HG02970 (cell line): ENCODE data around the gene GINS2.

ENCODE experiments used
- ATAC-seq: cut with Tn5 transposase; IDR thresholded peaks from one replicate; pipeline ENCODE4 v1.9.1; 2021; ENCODE audit warnings: mild to moderate bottlenecking, moderate library complexity, moderate number of reproducible peaks; ENCODE audit not compliant: unreplicated experiment, low FRiP score

The GINS2 gene

GRCh38 chr16:85657267-85657650, 31.5 kb downstream of the GINS2 start:
- ATAC-seq: no peak

GRCh38 chr16:85656351-85657266, 32.1 kb downstream of the GINS2 start:
- ATAC-seq: no peak

GRCh38 chr16:85655216-85656129, 33.3 kb downstream of the GINS2 start:
- no peak for ATAC-seq

- no peak for ATAC-seq
Observed at GRCh38 chr16:85654251-85655095, 34.3 kb downstream of the GINS2 start.

GRCh38 chr16:85653290-85653891, 35.4 kb downstream of the GINS2 start:
- ATAC-seq: no peak

- no peak for ATAC-seq
Observed at GRCh38 chr16:85652431-85653221, 36.1 kb downstream of the GINS2 start.

GRCh38 chr16:85651629-85652430, 36.9 kb downstream of the GINS2 start:
- no peak for ATAC-seq

GRCh38 chr16:85650844-85651628, 37.7 kb downstream of the GINS2 start:
- ATAC-seq: no peak

- no peak for ATAC-seq
Observed at GRCh38 chr16:85650135-85650843, 38.5 kb downstream of the GINS2 start.

GRCh38 chr16:85649411-85650134, 39.2 kb downstream of the GINS2 start:
- ATAC-seq: no peak

- no peak for ATAC-seq
Observed at GRCh38 chr16:85648805-85649204, 39.9 kb downstream of the GINS2 start.

GRCh38 chr16:85648070-85648714, 40.6 kb downstream of the GINS2 start:
- ATAC-seq: no peak

GRCh38 chr16:85646976-85647375, 41.8 kb downstream of the GINS2 start:
- ATAC-seq: no peak

GRCh38 chr16:85646358-85646907, 42.3 kb downstream of the GINS2 start:
- ATAC-seq: no peak

GRCh38 chr16:85645021-85645589, 43.6 kb downstream of the GINS2 start:
- no peak for ATAC-seq
